GM10266 (cell line): ENCODE measurements around the gene ARHGDIB.

Experiments
- DNase-seq: peaks from one replicate; pipeline ENCODE4 v3.0.0; 2012; ENCODE audit errors: extremely low spot score
- TF ChIP-seq, protein P1 (sequence below): IDR thresholded peaks from 2 replicates; pipeline ENCODE4 v1.5.1; 2012; ENCODE audit warnings: mild to moderate bottlenecking, low read depth; ENCODE audit not compliant: control insufficient read depth, insufficient read depth; ENCODE audit errors: missing control alignments

Gene ARHGDIB

DNA sequence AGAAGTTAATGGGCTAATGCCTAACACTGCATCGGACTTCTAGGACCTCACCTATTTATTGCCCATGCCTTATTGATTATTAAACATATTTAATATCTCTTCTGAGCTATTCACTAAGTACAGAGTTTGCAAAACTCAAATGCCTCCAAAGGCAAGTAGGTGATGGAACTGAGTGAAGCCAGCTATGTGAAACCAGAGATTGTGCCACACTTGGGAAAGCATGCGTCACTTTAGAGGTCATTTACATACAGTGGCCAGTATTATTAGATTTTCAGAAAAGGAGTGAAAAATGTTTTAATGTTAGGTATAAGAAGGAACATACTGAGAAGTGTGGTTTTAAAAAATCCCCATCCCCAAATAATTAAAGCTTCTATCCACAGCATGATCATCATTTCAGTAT, 39.2 kb upstream of the ARHGDIB start:
- DNase-seq: no peak
- TF ChIP-seq, protein P1, sequence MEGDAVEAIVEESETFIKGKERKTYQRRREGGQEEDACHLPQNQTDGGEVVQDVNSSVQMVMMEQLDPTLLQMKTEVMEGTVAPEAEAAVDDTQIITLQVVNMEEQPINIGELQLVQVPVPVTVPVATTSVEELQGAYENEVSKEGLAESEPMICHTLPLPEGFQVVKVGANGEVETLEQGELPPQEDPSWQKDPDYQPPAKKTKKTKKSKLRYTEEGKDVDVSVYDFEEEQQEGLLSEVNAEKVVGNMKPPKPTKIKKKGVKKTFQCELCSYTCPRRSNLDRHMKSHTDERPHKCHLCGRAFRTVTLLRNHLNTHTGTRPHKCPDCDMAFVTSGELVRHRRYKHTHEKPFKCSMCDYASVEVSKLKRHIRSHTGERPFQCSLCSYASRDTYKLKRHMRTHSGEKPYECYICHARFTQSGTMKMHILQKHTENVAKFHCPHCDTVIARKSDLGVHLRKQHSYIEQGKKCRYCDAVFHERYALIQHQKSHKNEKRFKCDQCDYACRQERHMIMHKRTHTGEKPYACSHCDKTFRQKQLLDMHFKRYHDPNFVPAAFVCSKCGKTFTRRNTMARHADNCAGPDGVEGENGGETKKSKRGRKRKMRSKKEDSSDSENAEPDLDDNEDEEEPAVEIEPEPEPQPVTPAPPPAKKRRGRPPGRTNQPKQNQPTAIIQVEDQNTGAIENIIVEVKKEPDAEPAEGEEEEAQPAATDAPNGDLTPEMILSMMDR: no peak

DNA sequence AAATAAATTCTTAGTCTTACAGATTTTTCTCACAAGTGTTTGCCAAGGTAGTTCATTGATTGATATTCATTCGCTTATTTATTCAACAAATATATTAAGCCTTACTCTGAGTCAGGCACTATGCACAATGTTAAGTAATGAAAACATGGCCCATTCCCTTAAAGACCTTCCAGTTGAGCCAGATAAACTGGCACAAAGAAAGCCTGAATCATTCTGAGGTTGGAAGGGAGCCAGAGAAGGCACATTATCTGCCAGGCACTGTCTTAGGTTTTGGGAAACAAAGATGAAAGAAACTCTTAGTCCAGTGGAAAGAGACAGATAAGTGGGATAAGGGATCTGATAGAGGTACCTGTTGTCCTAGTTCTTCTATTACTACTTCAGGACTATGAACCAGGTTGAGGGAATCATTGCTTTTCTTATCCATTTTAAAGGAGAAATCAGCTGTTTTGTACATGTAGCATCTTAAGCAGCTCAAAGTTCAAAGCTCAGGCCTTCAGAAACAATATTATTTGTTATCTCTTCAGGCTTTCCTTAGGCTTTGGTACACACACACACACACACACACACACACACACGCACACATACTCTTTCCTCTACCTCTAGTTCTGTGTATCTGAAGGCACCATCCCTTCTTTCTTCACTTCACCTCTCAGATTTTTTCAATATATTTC, 38.4 kb upstream of the ARHGDIB start:
- no peak for DNase-seq
- TF ChIP-seq, protein P1: no peak

DNA sequence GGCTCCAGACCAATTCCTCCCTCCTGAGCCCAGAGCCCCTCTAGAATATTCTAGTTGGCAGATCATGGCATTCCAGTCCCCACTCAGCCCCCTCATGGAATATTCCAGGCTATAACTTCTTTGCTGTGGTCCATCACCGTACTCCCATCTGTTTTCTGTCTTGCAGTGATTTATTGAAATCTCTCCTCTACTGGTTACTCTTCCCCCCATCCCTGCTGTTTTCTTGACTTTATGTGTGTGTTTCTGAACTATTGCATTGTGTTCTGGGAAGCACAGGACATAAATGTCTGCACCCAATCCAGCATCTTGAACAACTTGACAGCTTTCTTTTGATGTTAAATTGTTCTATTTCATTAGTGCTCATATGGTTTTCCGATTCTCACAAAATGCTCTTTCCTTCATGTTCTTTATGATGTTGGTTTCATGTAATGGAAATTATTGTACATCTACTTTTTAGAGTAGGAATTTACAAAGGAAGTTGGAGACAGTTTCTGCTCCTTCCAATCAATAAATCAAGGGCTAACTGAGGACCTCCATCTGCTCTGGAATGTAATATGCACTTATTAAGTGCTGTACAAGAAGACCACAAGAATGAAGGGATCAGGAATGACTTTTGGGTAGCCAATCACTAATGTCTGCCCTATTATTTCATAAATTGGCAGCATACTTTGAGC, 37.8 kb upstream of the ARHGDIB start:
- TF ChIP-seq, protein P1: no peak
- no peak for DNase-seq

DNA sequence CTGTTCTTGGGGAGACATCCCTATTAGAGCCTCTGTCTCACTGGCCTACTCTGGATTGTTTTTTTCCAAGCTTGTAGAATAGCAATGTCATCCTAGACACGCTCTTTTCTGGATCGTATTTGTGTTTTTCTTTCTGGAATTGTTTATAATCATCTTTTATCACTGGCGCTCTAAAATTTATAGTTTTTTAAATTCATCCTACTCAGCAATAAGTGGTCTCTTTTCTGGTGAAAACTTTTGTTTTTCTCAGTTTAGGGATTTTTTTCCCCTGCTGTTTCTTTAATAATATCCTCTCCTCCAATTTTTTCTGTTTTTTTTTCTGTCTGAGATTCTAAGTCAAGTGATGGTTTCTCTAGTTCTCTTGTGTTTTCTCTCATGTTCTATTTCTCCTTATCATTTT, 36.6 kb upstream of the ARHGDIB start:
- no peak for DNase-seq
- TF ChIP-seq, protein P1: no peak

DNA sequence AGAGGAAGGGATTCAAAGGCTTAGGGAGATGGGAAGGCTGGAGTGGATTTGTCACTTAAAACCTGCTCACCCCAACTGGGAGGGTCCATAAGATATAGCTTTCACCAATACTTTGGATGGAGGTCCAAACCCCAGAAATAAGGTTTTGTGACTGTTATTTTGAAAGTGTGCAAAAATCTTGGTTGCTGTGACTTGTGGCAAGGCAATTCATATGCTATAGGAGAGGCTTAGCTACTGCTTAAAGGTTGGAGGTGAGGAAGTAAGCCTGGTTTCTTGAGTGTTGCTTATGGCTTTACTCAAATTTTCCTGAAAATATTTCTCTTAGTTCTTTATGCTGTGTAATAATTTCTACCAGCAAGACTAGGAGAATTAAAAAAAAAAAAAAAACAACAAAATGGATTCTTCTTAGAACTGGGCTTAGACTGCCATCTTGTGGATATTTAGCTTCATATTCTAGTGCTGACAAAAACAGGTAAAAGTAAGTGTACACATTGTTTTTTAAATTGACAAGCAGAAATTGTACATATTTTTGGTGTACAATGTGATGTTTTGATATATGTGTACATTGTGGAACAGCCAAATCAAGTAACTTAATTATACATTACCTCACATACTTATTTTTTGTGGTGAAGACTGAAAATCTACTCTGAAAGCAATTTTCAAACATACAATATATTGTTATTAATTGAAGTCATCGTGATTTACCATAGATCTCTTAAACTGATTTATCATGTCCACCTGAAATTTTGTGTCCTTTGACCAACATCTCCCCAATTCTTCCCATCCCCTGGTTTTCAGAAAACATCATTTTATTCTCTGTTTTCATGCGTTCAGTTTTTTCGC, 34.4 kb upstream of the ARHGDIB start:
- TF ChIP-seq, protein P1: peak; percentile 52
- no peak for DNase-seq

DNA sequence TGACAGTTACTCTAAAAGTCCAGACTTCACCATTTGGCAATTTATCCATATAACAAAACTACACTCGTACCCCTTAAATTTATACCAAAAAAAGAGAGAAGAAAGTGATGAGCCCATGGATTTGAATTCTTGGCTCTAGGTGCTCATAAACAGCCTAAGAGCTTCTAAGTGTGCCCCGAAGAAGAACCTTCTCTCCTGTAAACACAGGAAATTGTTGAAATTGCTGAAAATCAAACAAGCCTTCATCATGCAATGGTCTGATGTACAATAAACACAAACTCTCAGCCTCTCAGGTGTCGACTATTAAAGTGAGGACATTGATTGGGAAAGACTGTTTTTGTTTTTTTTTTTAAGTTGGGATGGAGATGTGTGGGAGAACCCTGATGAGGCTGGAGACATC, 33.2 kb upstream of the ARHGDIB start:
- TF ChIP-seq, protein P1: no peak
- DNase-seq: no peak
